ENCODE measurements around the gene VCPKMT.

- TF ChIP-seq CTCF (IDR thresholded peaks at IDR 0.05) = no peak
- TF ChIP-seq POLR2A (IDR thresholded peaks at IDR 0.05) = no peak
Observed at GRCh38 chr14:50083467-50084337, 32.7 kb downstream of the VCPKMT start.
